Prostate gland (tissue), 2 donors: Measurements from ENCODE around the gene CLEC3B. TPM values are rescaled to one million over a fixed set of nuclear protein-coding genes. Genes with fewer than 3 reads are reported as not detected.

Experiments used
- DNase-seq: peaks from one replicate; pipeline ENCODE4 v3.0.0-alpha.2; 2019; ENCODE audit warnings: low spot score
- H3K27ac ChIP-seq, 2 donors: fragments of 200-600 bp; sonication (generic); 2 replicates each; pipeline ENCODE4 v1.5.1; 2017 to 2019
- H3K27me3 ChIP-seq: fragments of 200-600 bp; sonication (generic); replicated peaks from 2 replicates; pipeline ENCODE4 v1.5.1; 2019; ENCODE audit not compliant: insufficient read depth
- H3K36me3 ChIP-seq, 2 donors: fragments of 200-600 bp; sonication (generic); 1 replicate in 1 of 2; 2 replicates in 1 of 2; pipeline versions ENCODE4 v1.5.1 to v1.8.1; 2017 to 2019
- H3K4me1 ChIP-seq: fragments of 200-600 bp; sonication (generic); replicated peaks from 2 replicates; pipeline ENCODE4 v1.5.1; 2019
- H3K4me3 ChIP-seq, 2 donors: fragments of 200-600 bp; sonication (generic); 2 replicates each; pipeline ENCODE4 v1.5.1; 2017 to 2019
- H3K9me3 ChIP-seq: fragments of 200-600 bp; sonication (generic); 2 replicates; pipeline ENCODE4 v1.5.1; 2017
- CTCF ChIP-seq, 4 experiments: fragments of 200-600 bp in 2 of 4; fragments of 450-650 bp in 2 of 4; sonication (generic) in 2 of 4; IDR thresholded peaks; 1 replicate in 3 of 4; 2 replicates in 1 of 4; pipeline ENCODE4 v1.5.1; 2016 to 2019; ENCODE audit warnings: antibody characterized with exemption in 4 of 4, mild to moderate bottlenecking in 2 of 4, moderate library complexity in 2 of 4
- POLR2A ChIP-seq: fragments of 450-650 bp; IDR thresholded peaks from one replicate; pipeline ENCODE4 v1.6.1; 2016; ENCODE audit warnings: antibody characterized with exemption, mild to moderate bottlenecking
- POLR2AphosphoS5 ChIP-seq: sonication (generic); formaldehyde crosslinking; IDR thresholded peaks from one replicate; pipeline ENCODE4 v1.6.1; 2017; ENCODE audit warnings: antibody characterized with exemption
- WGBS: methylation state at CpG from one replicate; pipeline ENCODE4 v1.1.5; 2018; 5-methylcytosine and 5-hydroxymethylcytosine counted together
- intact Hi-C: fragments of 100-400 bp; cut with DNase I; formaldehyde crosslinking; loops from one replicate; pipeline ENCODE4 v1.14.2; 2022
- total RNA-seq, 2 donors: library from RNA; depleted of rRNA; stranded (reverse); fragments of >200 nt; gene quantifications; one replicate each; pipeline ENCODE4 v1.1.0, GENCODE V29; 2016

Gene CLEC3B
- total RNA-seq, 2 donors from 2014 or later, result 16.0 to 61.1 TPM

- WGBS, result 100% methylated on average over 1 of the region's 1 CpG
- no peak overlapping the region for H3K27ac ChIP-seq
- H3K4me3 ChIP-seq, result no peak overlapping the region
- no peaks in the 10 kb centered on the region for H3K4me1 ChIP-seq
- H3K27me3 ChIP-seq, result no peaks in the 10 kb centered on the region
- no peak for DNase-seq
- no peaks in the 10 kb centered on the region for H3K9me3 ChIP-seq
- no peak for TF ChIP-seq CTCF (IDR thresholded peaks at IDR 0.05)
- no peak for TF ChIP-seq POLR2A
- no peak for TF ChIP-seq POLR2AphosphoS5
- H3K36me3 ChIP-seq, result no peaks in the 10 kb centered on the region
- intact Hi-C loops, result no loop called here
Measured at GRCh38 chr3:45008117-45008516, 18.0 kb upstream of the CLEC3B start.

- intact Hi-C loops, result no loop called here
- H3K27me3 ChIP-seq, result no peaks in the 10 kb centered on the region
- H3K4me3 ChIP-seq, result no peak overlapping the region
- no peak for DNase-seq
- no peaks in the 10 kb centered on the region for H3K36me3 ChIP-seq
- no peaks in the 10 kb centered on the region for H3K4me1 ChIP-seq
- no peaks in the 10 kb centered on the region for H3K9me3 ChIP-seq
- no peak overlapping the region for H3K27ac ChIP-seq
- TF ChIP-seq POLR2A (no peak), POLR2AphosphoS5 (no peak), CTCF (IDR thresholded peaks at IDR 0.05) (no peak)
- WGBS, result 100% methylated on average over 1 of the region's 1 CpG
Measured at GRCh38 chr3:45009868-45010267, 16.2 kb upstream of the CLEC3B start.

- H3K4me3 ChIP-seq, result no peak overlapping the region
- H3K36me3 ChIP-seq, result no peaks in the 10 kb centered on the region
- TF ChIP-seq POLR2A, result no peak
- TF ChIP-seq POLR2AphosphoS5, result no peak
- TF ChIP-seq CTCF (IDR thresholded peaks at IDR 0.05), result no peak
- no peaks in the 10 kb centered on the region for H3K4me1 ChIP-seq
- DNase-seq, result no peak
- intact Hi-C loops, result no loop called here
- H3K27ac ChIP-seq, result peak overlapping the region in 1 of 2 donors; percentile 52
- no peaks in the 10 kb centered on the region for H3K27me3 ChIP-seq
- 13% methylated on average over 3 of the region's 3 CpGs for WGBS
- no peaks in the 10 kb centered on the region for H3K9me3 ChIP-seq
Measured at GRCh38 chr3:45010811-45011333, 15.2 kb upstream of the CLEC3B start.

GRCh38 chr3:45011756-45012508 is 14.2 kb upstream of the CLEC3B start:
- WGBS, result 25% methylated on average over 7 of the region's 7 CpGs
- H3K9me3 ChIP-seq, result no peaks in the 10 kb centered on the region
- peak overlapping the region; percentile 52 to 55 for H3K27ac ChIP-seq
- TF ChIP-seq POLR2A (no peak), CTCF (IDR thresholded peaks at IDR 0.05) (no peak), POLR2AphosphoS5 (peak; percentile 44)
- H3K36me3 ChIP-seq, result no peaks in the 10 kb centered on the region
- no peak overlapping the region for H3K4me3 ChIP-seq
- no peaks in the 10 kb centered on the region for H3K27me3 ChIP-seq
- intact Hi-C loops, result no loop called here
- no peaks in the 10 kb centered on the region for H3K4me1 ChIP-seq
- no peak for DNase-seq

GRCh38 chr3:45012577-45012976 is 13.5 kb upstream of the CLEC3B start:
- intact Hi-C loops, result no loop called here
- TF ChIP-seq POLR2AphosphoS5 (no peak), POLR2A (no peak), CTCF (IDR thresholded peaks at IDR 0.05) (no peak)
- DNase-seq, result no peak
- peak overlapping the region; percentile 52 to 55 for H3K27ac ChIP-seq
- no peaks in the 10 kb centered on the region for H3K27me3 ChIP-seq
- WGBS, result 87% methylated on average over 4 of the region's 4 CpGs
- no peaks in the 10 kb centered on the region for H3K36me3 ChIP-seq
- H3K4me1 ChIP-seq, result no peaks in the 10 kb centered on the region
- no peak overlapping the region for H3K4me3 ChIP-seq
- H3K9me3 ChIP-seq, result no peaks in the 10 kb centered on the region
